HepG2 (cell line): ENCODE data around the gene COPZ1. TPM values are rescaled to one million over a fixed set of nuclear protein-coding genes. Genes with fewer than 3 reads are reported as not detected.

ENCODE experiments used
- CREB1 ChIP-seq, 2 experiments: fragments of 450-650 bp in 1 of 2; IDR thresholded peaks; 2 replicates each; pipeline ENCODE4 v1.6.1; 2016 to 2017; ENCODE audit warnings: control low read depth in 1 of 2, mild to moderate bottlenecking in 1 of 2, missing compliant biosample characterization in 1 of 2, missing genetic modification characterization in 1 of 2
- HNRNPH1 ChIP-seq: fragments of 200-400 bp; formaldehyde crosslinking; optimal IDR thresholded peaks from 2 replicates; pipeline ENCODE3; 2017; ENCODE audit warnings: mild to moderate bottlenecking, low read depth, low read length
- KAT2B ChIP-seq: fragments of 150-350 bp; IDR thresholded peaks from 2 replicates; pipeline ENCODE4 v1.6.1; 2014; ENCODE audit warnings: low read depth, low read length, borderline replicate concordance
- KDM1A ChIP-seq: IDR thresholded peaks from 2 replicates; pipeline ENCODE4 v1.6.1; 2016; ENCODE audit warnings: missing compliant biosample characterization
- MIXL1 ChIP-seq: IDR thresholded peaks from 2 replicates; pipeline ENCODE4 v1.6.1; 2016
- SIN3A ChIP-seq: IDR thresholded peaks from 2 replicates; pipeline ENCODE4 v1.6.1; 2011; ENCODE audit warnings: low read depth, mild to moderate bottlenecking, control low read depth, low read length, borderline replicate concordance
- SP4 ChIP-seq: sonication (generic); formaldehyde crosslinking; IDR thresholded peaks from 2 replicates; pipeline ENCODE4 v1.8.1; 2023; ENCODE audit warnings: mild to moderate bottlenecking, missing genetic modification reagents
- SRSF4 ChIP-seq: fragments of 200-400 bp; formaldehyde crosslinking; IDR thresholded peaks from one replicate; pipeline ENCODE4 v1.6.1; 2018; ENCODE audit warnings: mild to moderate bottlenecking, low read depth, low read length, moderate library complexity; ENCODE audit not compliant: poor library complexity, severe bottlenecking
- SUZ12 ChIP-seq: fragments of 150-350 bp; IDR thresholded peaks from 2 replicates; pipeline ENCODE4 v1.6.1; 2014; ENCODE audit warnings: low read depth, low read length
- TBP ChIP-seq: sonication (generic); formaldehyde crosslinking; IDR thresholded peaks from 2 replicates; pipeline ENCODE4 v1.5.0; 2020; ENCODE audit warnings: missing genetic modification reagents
- TOPORS ChIP-seq: sonication (generic); formaldehyde crosslinking; IDR thresholded peaks from 2 replicates; pipeline ENCODE4 v1.8.0; 2023; ENCODE audit warnings: mild to moderate bottlenecking, missing genetic modification reagents
- ZBTB25 ChIP-seq: IDR thresholded peaks from 2 replicates; pipeline ENCODE4 v1.6.1; 2018; ENCODE audit warnings: missing genetic modification reagents
- ZBTB44 ChIP-seq: sonication (generic); formaldehyde crosslinking; IDR thresholded peaks from 2 replicates; pipeline ENCODE4 v1.4.0; 2020; ENCODE audit warnings: missing genetic modification reagents
- ZC3H13 ChIP-seq: sonication (generic); formaldehyde crosslinking; IDR thresholded peaks from 2 replicates; pipeline ENCODE4 v1.8.1; 2023; ENCODE audit warnings: mild to moderate bottlenecking, missing genetic modification reagents, moderate library complexity
- ZHX1 ChIP-seq: sonication (generic); formaldehyde crosslinking; IDR thresholded peaks from 2 replicates; pipeline ENCODE4 v1.8.1; 2022; ENCODE audit warnings: low read depth, mild to moderate bottlenecking, missing genetic modification reagents
- ZNF335 ChIP-seq: sonication (generic); formaldehyde crosslinking; IDR thresholded peaks from 2 replicates; pipeline ENCODE4 v1.4.0; 2020; ENCODE audit warnings: missing genetic modification reagents
- ZNF33B ChIP-seq: sonication (generic); formaldehyde crosslinking; IDR thresholded peaks from 2 replicates; pipeline ENCODE4 v1.5.1; 2020; ENCODE audit warnings: mild to moderate bottlenecking, missing genetic modification reagents
- ZNF34 ChIP-seq: sonication (generic); formaldehyde crosslinking; IDR thresholded peaks from 2 replicates; pipeline ENCODE4 v1.4.0; 2020; ENCODE audit warnings: mild to moderate bottlenecking, missing genetic modification reagents, borderline replicate concordance
- ZNF468 ChIP-seq: sonication (generic); formaldehyde crosslinking; IDR thresholded peaks from 2 replicates; pipeline ENCODE4 v1.8.0; 2022; ENCODE audit warnings: mild to moderate bottlenecking, moderate library complexity, missing genetic modification reagents
- ZNF615 ChIP-seq: sonication (generic); formaldehyde crosslinking; IDR thresholded peaks from 2 replicates; pipeline ENCODE4 v1.5.0; 2020; ENCODE audit warnings: mild to moderate bottlenecking, missing genetic modification reagents, borderline replicate concordance
- ZNF770 ChIP-seq: sonication (generic); formaldehyde crosslinking; IDR thresholded peaks from 2 replicates; pipeline ENCODE4 v1.5.0; 2020; ENCODE audit warnings: mild to moderate bottlenecking, missing genetic modification reagents
- ZNF792 ChIP-seq: IDR thresholded peaks from 2 replicates; pipeline ENCODE4 v1.6.1; 2016
- ZSCAN9 ChIP-seq: IDR thresholded peaks from 2 replicates; pipeline ENCODE4 v1.6.1; 2016; ENCODE audit warnings: borderline replicate concordance
- polyA plus RNA-seq, 8 experiments: library from polyadenylated mRNA; depleted of rRNA in 3 of 8; stranded (reverse) in 7 of 8; unstranded in 1 of 8; fragments of >200 nt; fragmentation: Illumina TruSeq in 4 of 8; extraction: Trizol in 4 of 8; gene quantifications; 2 replicates each; pipeline versions ENCODE4 v1.2.1 to v1.2.3, GENCODE V29; 2011 to 2016; ENCODE audit warnings: low read depth in 4 of 8, missing spikeins in 1 of 8, mixed read lengths in 1 of 8; ENCODE audit not compliant: insufficient read depth in 1 of 8
- total RNA-seq, 5 experiments: library from RNA; depleted of rRNA; stranded (reverse); fragments of >200 nt; fragmentation: Illumina TruSeq; extraction: Trizol; gene quantifications; 2 replicates each; pipeline ENCODE4 v1.2.3, GENCODE V29; 2016; ENCODE audit warnings: low read depth in 1 of 5

Gene COPZ1
- total and polyA plus RNA-seq, 2 of the 13 experiments (the other 11 are each of a cell fraction or from before 2014, with no cell fraction given): 125 to 184 TPM

GRCh38 chr12:54324617-54325441, at the start of gene COPZ1 (continued):
- TF ChIP-seq SUZ12: no peak
- peak; percentile 83 for TF ChIP-seq SP4
- TF ChIP-seq SRSF4: no peak
- TF ChIP-seq ZNF615 (CRISPR knock-in tag): no peak
- TF ChIP-seq ZNF792 (CRISPR knock-in tag): no peak; the same call in 1 of the 2 replicates
- TF ChIP-seq SIN3A: peak; percentile 84; the same call in 1 of the 2 replicates
- TF ChIP-seq ZBTB44: no peak
- TF ChIP-seq ZNF33B (CRISPR knock-in tag): peak; percentile 48; the same call in 1 of the 2 replicates
- peak; percentile 55 for TF ChIP-seq MIXL1 (CRISPR knock-in tag)
- TF ChIP-seq ZNF335 (CRISPR knock-in tag): 0 out of 2 replicates have a peak, but pooled peaks have one; percentile 68
- no peak for TF ChIP-seq ZNF34 (CRISPR knock-in tag)
- TF ChIP-seq ZNF468: no peak
- TF ChIP-seq ZSCAN9 (CRISPR knock-in tag): peak; percentile 11; the same call in 1 of the 2 replicates
- TF ChIP-seq CREB1 (IDR thresholded peaks at IDR 0.05): peak; percentile 87
- peak; percentile 95 for TF ChIP-seq CREB1 (CRISPR knock-in tag; IDR thresholded peaks at IDR 0.05)
- TF ChIP-seq TBP: no peak
- no peak for TF ChIP-seq HNRNPH1
- TF ChIP-seq ZBTB25 (CRISPR knock-in tag): peak; percentile 18; the same call in 1 of the 2 replicates
- TF ChIP-seq KDM1A (CRISPR knock-in tag): no peak
- TF ChIP-seq KAT2B: no peak
- no peak for TF ChIP-seq ZC3H13
- TF ChIP-seq ZHX1 (CRISPR knock-in tag): no peak
- TF ChIP-seq ZNF770: 0 out of 2 replicates have a peak, but pooled peaks have one; percentile 15
- TF ChIP-seq TOPORS: no peak
